NCI-H2196 (cell line): ENCODE results near the gene EPHA2.

ENCODE experiments used
- DNase-seq: peaks from one replicate; lab custom pipeline; 2025; ENCODE audit not compliant: unreplicated experiment; lab: John Stamatoyannopoulos, UW

EPHA2 gene

DNA sequence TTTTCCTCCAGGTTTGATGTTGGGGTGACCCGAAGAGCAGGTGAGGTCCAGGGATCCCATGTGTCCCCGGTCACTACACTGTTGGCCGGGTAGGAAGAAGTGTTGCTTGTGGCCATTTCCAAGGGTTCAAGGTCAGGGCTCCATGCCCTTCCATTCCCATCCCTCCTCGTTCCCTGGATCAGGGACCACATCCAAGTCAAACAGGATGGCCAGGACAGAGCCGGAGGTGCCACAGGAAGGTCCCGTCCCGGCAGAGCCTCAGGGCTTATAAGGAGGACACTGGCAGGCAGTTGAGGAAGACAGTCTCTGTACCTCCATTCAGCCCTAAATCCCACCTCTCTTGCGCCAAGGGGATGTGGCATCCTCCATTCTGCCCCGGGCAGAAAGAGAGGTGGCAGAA, 60.4 kb downstream of the EPHA2 start:
- DNase-seq = no peak

DNA sequence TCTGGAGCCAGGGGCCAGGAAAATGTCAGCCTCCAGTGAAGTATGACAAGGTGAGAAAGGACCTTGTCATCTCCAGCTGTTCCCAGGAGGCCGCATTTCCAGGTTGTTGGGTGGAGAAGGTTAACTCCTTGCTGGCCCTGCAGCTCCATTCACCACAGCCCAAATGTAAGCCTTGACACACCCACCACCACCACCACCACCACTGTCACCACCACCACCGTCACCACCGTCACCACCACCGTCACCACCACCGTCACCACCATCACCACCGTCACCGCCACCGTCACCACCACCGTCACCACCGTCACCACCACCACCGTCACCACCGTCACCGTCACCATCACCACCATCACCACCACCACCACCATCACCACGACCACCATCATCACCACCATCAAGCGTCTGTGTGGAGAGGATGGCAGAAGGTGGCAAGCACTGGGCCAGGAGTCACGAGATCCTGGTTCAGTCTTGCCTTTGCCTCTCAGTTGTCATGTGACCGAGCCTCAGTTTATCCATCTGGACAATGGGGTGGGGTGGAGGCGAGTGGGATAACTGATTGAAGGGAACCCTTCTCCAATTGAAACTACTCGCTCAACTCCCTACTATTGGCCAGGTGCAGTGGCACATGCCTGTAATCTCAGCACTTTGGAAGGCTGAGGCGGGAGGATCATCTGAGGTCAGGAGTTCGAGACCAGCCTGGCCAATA, 61.3 kb downstream of the EPHA2 start:
- DNase-seq = no peak

DNA sequence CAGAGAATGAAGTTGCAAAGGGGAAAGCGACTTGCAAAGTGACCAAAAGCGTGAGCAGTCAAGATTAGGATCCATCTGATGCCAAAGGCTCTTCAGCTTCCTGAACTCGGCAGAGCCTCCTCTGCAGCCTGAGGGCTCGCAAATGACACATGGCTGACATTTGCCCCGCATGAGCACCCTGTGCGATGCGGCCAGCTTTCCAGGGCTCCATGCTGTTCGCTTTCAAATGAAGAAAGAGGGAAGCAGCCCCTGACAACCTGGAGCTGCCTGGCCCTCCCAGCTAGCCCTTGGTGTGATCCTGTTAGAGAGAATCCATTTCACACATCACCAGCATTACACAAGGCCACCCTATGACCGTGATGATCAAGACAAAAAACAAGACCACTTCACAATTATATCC, 62.3 kb downstream of the EPHA2 start:
- DNase-seq = no peak

DNA sequence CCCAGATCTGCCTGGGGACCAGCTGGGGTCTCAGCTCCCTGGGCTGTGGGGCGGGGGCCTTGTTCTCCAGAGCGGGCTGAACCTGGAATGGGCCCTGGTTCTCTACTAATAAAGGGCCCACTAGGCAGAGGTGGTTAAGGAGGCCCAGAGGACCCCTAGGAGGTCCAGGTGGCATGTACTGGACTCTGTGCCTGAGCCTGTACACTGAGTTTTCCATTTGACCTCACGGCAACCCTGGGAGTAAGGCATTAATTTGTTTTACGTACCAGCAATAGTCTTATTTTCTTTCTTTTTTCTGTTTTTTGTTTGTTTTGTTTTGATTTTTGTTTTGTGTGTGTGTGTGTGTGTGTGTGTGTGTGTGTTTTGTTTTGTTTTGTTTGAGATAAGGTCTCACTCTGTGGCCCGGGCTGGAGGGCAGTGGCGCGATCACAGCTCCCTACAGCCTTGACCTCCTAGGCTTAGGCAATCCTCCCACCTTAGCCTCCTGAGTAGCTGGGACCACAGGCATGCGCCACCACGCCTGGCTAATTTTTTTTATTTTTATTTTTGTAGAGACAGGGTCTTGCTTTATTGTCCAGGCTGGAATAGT, 62.9 kb downstream of the EPHA2 start:
- DNase-seq = no peak

DNA sequence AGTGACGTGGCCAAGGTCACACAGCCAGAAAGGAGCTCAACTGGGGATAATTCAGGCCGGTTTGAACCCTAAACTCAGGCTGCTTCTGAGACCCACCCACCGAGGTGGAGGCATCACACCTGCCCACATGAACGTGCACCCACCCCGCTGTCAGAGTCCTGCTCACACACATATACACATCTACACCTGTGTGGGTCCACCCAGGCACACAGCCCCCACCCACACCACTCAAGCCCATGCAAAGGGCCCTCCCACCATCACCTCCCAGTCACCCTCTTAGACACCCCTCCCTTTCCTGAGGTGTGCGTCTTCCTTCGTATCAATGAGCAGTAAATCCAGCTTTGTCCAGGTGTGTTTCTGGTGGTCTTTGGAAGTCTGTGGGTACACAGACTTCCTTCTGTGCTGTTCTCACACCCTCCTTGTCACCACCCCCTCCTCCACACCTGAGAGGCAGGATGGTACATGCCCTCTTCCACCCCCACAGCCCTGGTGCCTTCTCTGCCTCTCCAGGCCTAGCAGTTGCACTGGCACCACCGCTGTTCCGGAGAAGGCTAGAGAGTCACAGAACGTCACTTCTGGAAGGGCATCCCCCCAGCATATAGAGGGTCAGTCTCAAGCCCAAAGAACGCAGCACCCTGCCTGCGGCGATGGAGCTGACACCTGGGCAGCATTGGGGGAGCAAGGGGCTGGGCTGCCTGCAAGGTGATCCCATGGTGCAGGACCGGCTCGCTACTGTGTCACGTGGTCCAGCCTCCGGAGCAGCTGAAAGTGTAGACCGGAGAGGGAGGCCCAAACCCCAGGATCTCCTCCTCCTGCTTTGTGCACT, 63.6 kb downstream of the EPHA2 start:
- no peak for DNase-seq

DNA sequence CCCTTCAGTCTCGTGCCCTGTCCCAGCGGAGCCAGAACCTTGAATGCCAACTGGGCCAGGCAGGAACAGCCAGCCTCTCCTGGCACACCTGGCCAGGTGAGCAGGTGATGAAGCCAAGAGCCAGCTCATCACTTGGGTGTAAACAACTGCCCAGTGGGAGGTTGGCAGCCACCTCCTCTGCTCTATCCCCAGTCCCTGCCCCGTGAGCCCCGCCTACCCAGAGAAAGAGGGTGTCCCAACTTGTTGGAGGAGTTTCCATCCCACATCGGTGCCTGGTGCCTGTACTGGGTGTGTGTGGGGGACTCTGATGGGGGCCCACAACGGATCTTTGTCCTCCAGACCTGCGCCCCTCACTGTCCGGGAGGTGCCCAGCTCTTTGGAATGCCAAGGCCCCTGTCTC, 64.6 kb downstream of the EPHA2 start:
- DNase-seq = peak; percentile 43

DNA sequence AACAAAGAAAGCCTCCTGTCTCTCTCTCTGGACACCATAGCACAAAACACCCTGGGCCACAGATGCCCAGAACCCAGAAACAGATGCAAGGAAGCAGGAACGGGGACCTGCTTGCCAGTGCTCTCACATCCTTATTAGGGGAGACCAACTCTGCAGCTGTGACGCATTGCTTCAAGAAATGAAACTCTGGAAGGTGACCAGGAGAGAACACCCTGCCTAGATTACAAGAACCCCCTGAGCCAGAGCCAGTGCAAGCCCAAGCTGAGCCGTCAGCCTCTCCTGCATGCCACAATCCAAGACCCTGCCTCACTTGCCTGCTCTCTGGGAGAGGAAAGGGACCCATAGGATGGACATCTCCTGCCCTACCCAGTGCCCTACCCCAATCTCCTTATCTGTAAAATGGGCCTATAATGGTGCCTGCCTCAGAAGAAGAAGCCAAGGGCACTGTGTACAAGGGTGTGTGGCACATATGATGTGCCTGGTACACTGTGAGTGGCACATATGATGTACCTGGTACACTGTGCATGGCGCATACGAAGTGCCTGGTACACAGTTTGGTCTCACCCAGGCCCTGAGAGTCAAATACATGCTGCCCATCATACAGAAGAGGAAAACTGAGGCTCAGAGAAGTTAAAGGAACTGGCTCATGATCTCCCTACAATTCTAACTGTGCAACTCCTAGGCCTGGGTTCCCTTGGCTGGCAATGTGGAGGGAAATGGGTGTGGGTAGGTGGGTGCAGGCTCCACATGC, 65.6 kb downstream of the EPHA2 start:
- no peak for DNase-seq

DNA sequence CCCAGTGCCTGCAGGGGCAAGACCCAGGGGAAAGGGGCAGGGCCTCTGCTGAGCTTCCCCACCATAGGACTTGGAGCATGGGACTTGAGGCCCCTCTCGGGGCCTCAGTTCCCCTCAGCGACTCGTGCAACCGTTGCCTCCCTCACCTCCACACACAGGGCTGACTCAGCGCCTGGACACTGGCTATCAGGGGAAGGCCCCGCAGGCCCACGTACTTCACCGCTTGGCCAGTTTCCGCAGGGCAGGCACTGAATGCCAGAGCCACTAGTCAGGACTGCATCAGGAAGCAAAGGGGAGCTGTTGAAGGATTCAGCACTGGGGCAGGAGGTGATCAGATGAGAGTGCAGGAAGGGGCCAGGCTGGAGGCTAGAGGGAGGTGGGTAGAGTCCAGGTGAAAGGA, 66.9 kb downstream of the EPHA2 start:
- no peak for DNase-seq

DNA sequence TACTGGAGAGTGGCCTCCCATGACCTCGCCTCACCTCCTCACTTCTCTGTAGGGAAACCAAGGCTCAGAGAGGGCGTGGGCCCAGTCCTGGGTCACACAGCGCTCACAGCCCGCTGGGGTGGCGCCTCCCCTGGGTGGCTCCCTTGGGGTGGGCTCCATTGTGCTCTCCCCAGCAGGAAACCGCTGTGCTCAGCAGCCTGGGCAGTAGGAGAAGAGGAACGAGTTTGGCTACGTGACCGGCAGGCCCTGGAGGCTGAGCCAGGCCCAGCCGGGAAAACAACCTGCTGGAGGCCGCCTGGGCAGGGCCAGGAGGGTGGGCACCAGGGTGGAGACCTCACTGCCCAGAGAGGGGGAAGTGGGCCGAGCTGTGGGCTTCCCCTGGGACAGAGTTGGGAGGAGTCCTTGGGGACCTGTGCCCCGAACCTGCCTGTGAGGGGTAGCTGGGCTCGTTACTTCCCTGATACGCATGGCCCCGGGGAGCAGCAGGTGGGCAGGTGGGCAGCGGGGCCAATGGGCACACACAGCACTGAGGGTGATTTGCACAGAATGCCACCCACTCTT, 67.4 kb downstream of the EPHA2 start:
- DNase-seq = no peak

DNA sequence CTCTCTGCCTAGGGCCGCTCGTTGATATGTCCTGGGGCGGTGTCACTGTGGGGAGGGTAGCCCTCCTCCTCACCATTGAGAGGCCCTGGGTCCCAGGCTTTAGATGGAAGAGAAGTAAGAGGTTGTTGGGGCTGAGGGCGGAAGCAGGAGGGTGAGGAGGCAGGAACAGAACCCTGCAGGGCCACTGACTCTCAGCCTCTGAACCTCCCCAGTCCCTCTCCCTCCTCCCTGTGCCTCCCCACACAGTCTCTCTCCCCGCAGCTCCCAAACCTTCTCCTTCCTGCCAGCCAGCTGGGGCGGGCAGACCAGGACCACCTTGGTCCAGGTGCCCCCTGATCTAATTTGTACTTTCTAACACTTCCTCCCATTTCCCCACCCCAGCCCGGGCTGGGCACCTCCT, 68.1 kb downstream of the EPHA2 start:
- no peak for DNase-seq

DNA sequence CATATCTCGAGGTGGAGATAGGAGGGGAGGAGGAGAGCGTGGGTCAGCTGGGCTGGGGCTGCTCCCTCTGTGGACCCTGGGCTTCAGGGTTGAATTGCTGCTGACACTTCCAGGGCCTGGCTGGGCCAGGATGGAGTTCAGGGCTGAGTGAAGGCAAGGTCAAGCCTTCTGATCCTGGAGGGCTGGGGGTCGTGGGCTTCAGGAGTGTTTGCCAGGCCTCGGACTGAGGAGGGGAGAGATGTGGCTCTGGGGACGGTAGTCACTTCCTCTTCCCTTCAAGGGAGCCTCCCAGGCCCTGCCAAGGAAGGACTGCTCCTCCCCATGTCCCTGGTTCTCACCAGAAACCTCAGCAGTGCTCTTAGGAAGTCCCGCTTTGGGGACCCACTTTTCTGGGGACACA, 70.3 kb downstream of the EPHA2 start:
- DNase-seq = no peak

DNA sequence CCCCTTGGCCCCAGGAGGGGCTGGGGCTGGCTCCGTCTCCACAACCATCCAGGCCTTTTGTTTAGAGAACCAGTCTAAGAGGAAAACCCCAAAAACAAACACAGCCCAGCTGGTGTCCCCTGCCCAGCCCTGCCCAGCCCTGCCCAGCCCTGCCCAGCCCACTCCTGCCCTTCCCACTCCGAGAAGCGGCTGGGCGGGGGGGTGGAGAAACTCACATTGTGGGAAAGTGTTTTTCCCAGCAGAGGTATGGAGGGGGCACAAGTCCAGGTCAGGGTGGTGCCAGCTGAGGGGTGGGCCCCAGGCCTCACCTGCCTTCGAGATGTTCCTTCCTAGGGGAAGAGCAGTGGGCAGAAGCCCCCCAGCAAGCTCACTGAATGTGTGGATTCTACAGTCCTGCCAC, 72.4 kb downstream of the EPHA2 start:
- no peak for DNase-seq

DNA sequence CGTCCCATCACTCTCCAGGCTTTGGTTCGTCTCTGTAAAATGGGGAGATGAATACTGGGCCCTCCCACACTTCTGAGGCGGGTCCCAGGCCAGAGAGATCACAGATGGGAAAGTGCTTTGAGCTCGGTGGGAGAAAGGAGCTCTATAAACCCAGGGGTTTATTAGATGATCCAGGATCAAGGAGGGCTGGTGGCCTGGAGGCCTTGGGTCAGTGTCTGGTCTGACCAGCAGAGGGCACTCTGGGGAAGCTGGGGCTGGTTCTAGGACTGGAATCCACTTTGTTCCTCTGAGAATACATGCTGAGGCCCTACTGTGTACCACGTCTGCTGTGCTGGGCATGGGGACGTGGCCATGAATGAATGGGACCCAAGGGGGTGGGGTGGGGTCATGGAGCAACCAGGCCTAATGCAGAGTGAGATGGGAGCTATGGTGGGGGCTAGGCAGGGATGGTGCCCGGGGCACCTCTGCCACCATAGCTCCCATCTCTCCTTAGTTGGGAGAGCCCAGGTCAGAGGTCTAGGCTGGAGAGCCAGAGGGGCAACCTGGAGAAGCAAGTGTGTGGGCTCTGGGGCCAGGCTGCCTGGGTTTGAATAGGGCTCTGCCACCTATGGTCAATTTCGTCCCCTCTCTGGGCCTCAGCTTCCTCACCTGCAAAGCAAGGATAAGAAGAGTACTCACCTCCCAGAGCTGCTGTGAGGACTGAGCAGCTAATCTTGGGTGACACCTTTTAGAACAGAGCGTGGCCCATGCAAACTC, 73.4 kb downstream of the EPHA2 start:
- peak; percentile 71 for DNase-seq

DNA sequence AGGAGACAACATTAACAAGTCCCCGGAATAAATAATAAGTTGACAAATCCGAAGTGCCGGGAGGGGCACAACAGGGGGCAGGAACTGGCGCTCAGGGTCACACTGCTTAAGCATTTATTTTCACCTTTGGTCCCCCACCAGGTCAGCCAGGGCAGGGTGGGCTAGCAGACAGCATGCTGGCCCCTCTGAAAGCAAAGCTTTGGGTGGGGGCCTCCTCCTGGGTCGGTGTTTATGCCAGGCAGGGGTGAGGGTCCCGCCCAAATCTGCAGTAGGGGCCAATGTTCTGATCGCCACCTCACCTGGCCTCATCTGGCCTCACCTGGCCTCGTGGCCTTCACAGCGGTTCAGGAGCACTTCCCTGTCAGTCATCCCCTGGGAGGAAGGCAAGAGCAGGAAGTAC, 74.2 kb downstream of the EPHA2 start:
- DNase-seq = no peak

DNA sequence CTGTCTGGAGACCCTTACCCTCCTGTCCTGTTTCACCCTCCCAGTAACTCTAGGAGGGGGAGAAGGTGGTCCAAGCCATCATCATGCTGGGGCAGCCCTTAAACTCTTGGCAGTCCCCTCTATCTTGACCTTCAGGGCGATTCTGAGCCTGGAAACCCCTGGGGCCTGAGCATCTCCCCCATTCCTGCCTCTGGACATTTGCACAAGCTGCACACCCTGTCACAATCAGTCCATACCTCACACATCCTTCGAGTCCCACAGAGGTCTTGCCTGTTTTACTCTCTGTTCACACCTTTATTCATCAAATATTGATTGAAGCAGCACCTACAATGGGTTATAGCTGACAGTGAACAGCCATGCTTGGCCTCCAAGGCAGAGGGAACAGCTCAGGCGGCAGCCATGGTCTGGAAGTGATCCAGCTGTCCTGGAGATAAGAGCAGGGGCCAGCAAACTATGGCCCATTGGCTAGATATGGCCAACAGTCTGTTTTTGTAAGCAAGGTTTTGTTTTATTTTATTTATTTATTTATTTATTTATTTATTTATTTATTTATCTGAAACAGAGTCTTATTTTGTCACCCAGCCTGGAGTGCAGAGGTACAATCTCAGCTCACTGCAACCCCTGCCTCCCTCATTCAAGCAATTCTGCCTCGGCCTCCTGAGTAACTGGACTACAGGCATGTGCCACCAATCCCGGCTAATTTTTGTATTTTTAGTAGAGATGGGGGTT, 75.3 kb downstream of the EPHA2 start:
- no peak for DNase-seq

DNA sequence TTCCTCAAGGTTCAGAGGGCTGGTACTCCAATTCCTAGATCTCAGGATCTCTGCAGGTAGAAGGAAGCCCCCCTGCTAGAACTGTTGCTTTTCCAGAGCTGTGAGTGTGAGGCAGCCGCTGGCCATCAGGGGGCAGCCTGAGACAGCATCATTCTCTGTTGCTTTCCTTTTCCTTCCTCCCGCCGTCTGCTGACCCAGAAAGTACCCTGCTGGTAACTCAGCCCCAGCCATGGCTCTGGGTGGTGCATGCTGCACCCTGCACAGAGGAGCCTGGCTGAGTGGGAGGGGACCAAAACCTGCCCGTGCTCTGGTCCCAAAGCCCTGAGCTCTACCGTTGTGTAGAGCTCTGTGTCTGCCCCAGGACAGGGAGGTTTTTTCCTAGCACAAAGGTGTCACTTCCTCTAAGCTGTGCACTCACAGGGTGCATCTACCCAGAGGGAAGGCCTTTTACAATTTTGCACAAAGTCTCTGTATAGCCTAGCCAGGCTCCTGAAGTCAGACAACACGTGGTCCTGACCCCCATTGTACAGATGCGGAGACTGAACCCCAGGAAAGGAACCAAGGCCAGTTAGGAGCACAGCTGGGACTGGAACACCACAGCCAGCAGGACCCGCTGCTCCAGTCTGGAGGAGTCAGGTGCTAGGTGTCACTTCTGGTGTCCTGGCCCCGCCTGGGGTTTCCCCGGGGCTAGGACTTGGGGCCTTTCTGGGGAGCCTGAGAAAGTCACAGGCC, 76.8 kb downstream of the EPHA2 start:
- peak; percentile 74 for DNase-seq

DNA sequence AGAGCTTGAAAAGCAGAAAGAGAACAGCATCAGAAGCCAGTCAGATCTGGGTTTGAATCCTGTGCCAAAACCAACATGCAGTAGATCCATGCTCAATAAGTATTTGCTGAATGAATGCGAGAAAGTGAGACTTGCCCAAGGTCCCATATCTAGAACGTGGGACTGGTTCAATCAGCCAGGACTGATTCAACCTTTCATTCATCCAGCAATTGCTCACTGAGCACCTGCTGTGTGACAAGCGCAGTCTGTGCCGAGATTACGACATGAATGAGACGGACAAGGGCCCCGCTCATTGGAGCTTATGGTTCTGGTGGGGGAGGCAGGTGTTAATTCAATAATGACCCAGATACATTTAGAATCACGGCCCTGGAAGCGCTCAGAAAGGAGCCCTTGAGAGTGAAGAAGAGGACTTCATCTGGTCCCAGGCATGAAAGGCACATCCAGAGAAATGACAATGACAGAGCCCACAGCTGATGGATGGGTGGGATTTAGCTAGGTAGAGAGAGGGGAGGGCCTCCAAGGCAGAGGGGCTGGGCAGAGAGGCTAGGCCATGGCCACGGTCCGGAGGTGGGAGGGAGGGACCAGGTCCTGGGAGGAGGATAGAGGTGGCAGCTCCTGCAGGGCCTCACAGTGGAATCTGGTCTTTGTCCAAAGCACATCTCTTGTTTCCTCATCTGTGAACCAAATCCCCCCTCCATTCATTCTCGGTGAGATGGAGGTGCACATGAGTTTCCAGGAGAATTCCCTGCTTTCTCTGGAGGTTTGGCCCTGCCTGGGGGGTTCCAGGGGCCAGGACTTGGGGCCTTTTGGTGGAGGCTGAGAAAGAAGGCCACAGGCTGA, 78.2 kb downstream of the EPHA2 start:
- no peak for DNase-seq

DNA sequence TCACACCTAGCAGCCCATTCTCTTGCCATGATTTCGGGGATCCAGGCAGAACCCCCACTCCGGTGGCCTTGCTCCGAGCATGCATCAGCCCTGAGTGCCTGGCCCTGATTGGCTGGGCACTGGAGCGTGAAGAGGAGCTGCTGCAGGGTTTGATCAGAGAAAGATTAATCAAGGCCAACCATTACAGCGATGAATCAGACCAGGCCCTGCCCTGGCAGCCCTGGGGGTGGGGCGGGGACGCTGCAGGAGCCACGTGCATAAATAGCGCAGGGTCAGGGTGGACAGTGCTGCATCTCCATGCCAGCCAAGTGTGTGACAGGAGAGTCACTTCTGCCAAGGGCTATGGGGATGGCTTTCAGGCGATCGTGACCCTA, 79.0 kb downstream of the EPHA2 start:
- DNase-seq = no peak
